ENCODE data around the gene IFNAR1.
"Not testable (repeated sequence)": the region's sequence is repeated elsewhere in the genome, so short reads cannot be mapped to it uniquely, and the experiment has no call there.

Gene IFNAR1

GRCh38 chr21:33379934-33380333 is 55.2 kb downstream of the IFNAR1 start:
- FAIRE-seq: not testable (repeated sequence)

DNA sequence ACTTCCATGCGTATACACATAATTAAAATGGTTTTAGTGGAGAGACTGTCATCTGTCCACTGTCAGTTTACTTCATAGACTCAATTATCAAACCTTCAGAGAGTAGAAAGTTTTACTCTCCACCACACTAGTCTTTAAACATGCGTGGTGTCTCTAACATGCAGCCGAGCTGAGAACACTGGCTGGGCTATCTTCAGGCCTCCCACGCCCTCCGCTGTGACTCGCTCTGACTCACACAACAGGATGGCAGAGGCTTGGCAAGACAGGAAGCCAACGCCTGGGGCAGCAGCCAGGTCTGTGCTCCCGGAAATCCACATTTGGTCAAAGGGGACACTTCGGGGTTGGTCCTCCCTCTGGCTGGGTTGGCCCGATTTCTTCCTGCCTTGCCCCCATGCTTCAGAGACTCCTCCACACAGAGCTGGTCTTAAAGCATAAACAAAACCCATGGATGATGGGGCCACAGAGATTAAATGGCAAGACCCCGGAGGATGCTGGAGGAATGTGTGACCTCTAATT is 55.8 kb downstream of the IFNAR1 start:
- no peak for FAIRE-seq

DNA sequence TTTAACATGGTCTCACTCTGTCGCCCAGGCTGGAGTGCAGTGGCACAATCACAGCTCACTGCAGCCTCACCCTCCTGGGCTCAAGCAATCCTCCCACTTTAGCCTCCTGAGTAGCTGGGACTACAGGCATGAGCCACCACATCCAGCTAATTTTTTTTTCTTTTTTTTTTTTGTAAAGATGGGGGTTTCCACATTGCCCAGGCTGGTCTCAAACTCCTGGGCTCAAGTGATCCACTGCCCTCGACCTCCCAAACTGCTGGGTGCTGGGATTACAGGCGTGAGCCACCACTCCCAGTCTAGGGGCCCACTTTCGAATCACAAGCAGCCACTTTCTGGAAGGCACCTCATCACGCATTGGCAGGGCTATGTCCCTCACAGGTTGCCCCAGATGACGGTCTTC is 56.6 kb downstream of the IFNAR1 start:
- not testable (repeated sequence) for FAIRE-seq

GRCh38 chr21:33383056-33383888 is 58.5 kb downstream of the IFNAR1 start:
- no peak for FAIRE-seq

GRCh38 chr21:33384841-33385331 is 60.1 kb downstream of the IFNAR1 start:
- FAIRE-seq: no peak

DNA sequence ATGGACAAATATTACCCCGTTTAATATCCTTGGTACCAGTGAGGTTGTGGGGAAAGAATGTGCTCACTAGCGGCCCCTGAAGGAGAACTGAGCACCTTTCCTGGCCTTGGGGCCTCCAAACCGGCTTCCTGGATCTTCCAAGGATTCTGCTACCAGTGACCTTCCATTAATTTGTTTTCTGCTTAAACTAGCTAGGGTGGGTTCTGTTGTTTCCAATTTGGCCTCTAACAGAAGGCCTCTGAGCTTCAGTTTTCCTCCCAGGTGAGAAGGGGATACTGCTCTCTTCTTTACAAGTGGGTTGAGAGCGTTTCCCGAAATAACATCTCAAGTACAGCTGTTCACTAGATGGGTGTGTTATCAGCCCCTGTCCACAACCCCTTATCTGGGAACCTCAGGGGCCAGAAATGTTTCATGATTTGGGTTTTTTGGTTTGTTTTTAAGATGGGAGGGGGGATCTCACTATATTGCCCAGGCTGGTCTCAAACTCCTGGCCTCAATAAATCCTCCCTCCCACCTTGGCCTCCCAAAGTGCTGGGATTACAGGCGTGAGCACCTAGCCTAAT is 61.5 kb downstream of the IFNAR1 start:
- FAIRE-seq: no peak

- no peak for FAIRE-seq
Observed at GRCh38 chr21:33387294-33387693, 62.5 kb downstream of the IFNAR1 start.

DNA sequence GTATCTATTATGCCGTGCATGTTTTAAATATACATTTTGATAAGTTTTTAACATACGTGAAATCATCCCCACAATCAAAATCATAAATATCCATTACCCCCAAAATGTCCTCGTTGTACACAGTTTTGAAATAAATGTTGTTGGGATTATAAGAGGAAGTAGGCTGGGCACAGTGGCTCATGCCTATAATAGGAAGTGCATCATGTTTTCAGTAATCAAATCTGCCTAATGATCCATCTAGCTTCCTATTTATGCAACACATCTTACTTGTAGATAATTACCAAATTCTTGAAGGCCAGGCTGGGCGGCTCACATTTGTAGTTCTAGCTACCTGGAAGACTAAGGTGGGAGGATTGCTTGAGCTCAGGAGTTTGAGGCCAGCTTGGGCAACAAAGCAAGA is 63.4 kb downstream of the IFNAR1 start:
- FAIRE-seq: no peak

DNA sequence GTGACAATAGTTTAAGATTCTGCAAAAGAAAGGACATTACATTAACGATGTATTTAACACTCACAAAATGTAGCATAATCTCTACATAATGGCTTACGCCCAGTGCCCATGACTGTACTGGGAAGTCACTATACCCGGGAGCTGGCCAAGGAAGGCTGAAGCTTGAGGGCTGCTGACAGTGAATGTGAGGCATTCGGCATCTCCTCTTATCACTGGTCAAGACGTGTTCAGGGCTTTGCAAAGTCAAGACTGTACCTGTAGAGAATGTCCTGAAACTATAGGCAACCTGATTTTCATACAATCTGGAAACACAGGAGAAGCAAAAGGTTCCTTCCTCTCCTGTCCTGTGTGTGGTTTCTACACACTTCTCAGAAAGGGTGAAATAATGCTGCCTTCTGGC is 65.7 kb downstream of the IFNAR1 start:
- FAIRE-seq: no peak

DNA sequence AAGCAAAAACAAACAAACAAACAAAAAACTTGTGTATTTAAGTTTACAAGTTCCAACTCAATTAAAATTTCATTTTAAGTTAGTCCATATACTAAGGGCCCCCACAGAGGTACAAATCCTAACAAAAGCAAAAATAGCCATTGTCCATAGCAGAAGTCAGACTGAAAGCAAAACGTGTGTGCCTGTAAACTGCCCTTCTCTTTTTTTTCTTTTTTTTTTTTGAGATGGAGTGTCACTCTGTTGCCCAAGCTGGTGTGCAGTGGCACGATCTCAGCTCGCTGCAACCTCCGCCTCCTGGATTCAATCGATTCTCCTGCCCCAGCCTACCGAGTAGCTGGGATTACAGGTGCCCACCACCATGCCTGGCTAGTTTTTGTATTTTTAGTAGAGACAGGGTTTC is 66.9 kb downstream of the IFNAR1 start:
- FAIRE-seq: no peak

DNA sequence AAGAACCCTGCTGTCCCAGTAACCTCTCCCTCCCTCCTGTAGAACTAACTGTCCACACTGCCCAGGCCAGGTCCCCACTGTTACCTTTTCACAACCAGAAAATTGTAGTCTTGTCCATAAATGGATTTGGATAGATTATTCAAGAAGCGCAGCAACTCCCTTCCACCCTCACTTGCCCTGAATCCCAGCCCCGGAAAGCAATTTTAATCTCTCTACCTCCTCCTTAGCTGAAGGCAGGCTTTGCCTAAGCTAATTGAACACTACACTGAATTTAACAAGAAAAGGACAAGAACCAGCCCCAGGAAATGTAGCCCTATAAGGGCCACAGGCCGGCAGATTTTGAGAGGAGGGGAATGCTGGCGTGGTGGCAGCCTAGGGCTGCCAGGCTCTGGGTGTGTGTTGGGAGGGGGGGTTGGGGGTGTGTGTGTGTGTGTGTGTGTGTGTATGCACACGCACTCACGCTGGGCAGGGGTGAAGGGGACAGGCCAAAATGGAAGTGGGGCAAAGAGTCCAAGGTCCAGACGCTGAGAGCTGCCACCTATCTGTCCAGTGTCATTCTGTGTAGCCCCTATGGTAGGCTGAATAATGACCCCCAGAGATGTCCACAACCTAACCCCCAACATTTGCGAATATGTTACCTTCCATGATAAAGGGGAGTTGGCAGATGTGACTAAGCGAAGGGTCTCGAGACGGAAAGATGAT is 67.7 kb downstream of the IFNAR1 start:
- FAIRE-seq: no peak

GRCh38 chr21:33393348-33393747 is 68.6 kb downstream of the IFNAR1 start:
- no peak for FAIRE-seq

DNA sequence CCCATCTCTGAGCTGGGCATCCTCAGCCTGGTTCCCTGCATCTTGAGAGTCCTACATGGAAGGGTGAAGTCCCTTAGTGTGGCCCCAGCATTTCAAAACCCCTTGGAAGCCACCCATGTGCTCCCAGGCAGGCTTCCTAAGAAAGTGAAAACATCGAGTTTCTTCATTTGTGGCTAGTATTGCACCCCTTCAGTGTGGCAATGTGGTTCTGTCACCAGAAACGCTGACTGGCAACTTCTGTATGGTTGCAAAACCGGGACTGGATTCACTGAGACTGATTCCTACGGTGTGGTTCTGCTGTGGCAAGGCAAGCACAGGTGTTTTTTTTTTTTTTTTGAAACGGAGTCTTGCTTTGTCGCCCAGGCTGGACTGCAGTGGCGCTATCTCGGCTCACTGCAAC is 69.5 kb downstream of the IFNAR1 start:
- FAIRE-seq: no peak

- FAIRE-seq: no peak
Observed at GRCh38 chr21:33395891-33396331, 71.1 kb downstream of the IFNAR1 start.

- no peak for FAIRE-seq
Observed at GRCh38 chr21:33396436-33396835, 71.7 kb downstream of the IFNAR1 start.

DNA sequence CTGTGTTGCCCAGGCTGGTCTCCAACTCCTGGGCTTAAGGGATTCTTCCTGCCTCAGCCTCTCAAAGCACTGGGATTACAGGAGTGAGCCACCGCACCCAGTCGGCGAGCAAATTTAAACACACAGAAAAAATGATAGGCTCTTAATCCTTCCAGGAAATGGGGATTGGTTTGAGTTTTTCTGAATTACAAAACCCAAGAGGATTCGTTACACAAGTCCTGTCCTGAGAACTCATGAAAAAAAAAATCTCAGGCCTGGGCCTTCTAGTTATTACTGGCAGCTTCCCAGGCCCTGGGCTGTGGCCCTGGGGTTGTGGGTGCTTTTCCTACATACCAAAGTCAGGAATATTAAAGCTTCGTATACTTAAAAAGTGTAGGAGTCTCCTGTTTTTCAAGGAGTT is 72.2 kb downstream of the IFNAR1 start:
- no peak for FAIRE-seq

- no peak for FAIRE-seq
Observed at GRCh38 chr21:33397717-33398116, 72.9 kb downstream of the IFNAR1 start.

- FAIRE-seq: no peak
Observed at GRCh38 chr21:33398361-33398760, 73.6 kb downstream of the IFNAR1 start.

GRCh38 chr21:33401630-33401992 is 76.8 kb downstream of the IFNAR1 start:
- FAIRE-seq: no peak

DNA sequence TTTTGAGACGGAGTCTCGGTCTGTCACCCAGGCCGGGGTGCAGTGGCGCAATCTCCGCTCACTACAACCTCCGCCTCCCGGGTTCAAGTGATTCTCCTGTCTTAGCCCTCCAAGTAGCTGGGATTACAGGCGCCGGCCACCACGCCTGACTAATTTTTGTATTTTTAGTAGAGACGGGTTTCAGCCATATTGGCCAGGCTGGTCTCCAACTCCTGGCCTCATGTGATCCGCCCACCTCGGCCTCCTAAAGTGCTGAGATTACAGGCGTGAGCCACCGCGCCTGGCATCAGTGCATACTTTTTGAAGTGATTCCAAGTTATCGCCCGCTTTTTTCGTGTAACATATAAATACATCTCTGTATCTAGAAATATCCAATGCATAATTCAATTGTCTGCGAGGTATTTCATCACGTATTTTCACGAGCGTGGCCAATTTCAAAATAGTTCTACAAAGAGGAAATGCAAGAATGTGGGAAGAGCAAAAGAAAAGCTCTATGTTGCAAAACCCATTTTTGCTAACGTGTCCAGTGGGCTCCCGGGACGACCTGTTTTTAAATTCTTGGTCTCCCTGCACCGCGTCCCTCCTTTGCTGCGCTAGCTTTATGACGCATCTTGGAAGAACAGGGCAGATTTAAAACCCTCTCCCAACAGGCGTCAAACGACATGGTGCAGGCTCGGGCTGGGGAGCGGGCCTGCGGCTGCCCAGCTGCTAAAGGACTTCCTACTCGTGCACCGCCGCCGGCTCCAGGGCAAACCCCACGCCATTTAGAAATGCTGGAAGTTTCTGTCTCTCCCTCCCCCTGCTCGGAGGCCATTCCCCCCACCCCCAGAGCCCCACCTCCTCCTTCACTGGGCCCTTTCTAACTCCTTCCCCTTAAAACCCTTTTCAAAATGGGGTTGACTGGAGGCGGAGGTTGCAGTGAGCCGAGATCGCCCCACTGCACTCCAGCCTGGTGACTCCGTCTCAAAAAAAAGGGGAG is 77.5 kb downstream of the IFNAR1 start:
- no peak for FAIRE-seq

DNA sequence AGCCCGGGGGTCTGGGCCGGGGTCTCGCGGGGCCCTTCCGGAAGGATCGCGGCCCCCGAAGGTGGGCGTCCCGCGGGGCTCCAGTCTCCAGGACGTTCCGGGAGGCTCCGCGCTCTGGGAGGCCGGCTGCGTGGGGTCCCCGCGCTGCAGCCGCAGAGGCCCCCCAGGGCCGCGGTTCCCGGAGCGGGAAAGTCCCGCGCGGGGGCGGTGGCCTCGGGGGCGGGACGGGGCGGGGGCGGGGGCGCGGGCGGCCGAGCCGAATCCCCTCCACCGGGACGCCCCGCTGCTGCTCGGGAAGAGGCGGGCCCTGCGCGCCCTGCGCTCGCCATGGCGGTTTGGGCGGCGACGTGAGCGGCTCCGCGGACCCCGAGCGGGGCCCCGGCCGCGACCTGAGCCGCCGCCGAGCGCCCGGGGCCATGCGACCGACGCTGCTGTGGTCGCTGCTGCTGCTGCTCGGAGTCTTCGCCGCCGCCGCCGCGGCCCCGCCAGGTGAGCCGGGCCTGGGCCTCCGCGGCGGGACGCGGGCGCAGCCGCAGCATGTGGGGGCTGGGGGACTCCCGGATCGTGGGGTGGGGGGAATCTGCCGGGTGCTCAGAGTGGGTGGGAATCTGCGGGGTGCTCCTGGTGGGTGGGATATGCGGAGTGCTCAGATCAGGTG is 78.5 kb downstream of the IFNAR1 start, which contains the start of gene IFNGR2:
Gene IFNGR2, plus strand, starts transcription at position 286 of the 658 bp plus-strand sequence. Its CDS starts 131 bp downstream, at position 417.
- no peak for FAIRE-seq

Data from TTC549 (cell line).